Adipose tissue (tissue), 3 donors: ENCODE results near the gene RPEL1. TPM values are rescaled to one million over a fixed set of nuclear protein-coding genes. Genes with fewer than 3 reads are reported as not detected.

Experiments
- H3K27ac ChIP-seq: one replicate; pipeline ENCODE4 v1.5.1; 2013; ENCODE audit warnings: low read depth, low read length
- WGBS, 3 donors: extraction: QIAGEN DNeasy Blood & Tissue Kit; methylation state at CpG; one replicate each; pipeline ENCODE4 v1.1.7; 2013; 5-methylcytosine and 5-hydroxymethylcytosine counted together
- polyA plus RNA-seq, 3 donors: library from polyadenylated mRNA; stranded (reverse); fragments of 200-250 nt; gene quantifications; one replicate each; pipeline ENCODE4 v1.2.3, GENCODE V29; 2013
- donor health status: healthy with polysubstance abuse.
- donor health status: Bipolar disorder and iron deficiency.
- donor health status: healthy.

The RPEL1 gene
- polyA plus RNA-seq, 3 donors, result not detected

DNA sequence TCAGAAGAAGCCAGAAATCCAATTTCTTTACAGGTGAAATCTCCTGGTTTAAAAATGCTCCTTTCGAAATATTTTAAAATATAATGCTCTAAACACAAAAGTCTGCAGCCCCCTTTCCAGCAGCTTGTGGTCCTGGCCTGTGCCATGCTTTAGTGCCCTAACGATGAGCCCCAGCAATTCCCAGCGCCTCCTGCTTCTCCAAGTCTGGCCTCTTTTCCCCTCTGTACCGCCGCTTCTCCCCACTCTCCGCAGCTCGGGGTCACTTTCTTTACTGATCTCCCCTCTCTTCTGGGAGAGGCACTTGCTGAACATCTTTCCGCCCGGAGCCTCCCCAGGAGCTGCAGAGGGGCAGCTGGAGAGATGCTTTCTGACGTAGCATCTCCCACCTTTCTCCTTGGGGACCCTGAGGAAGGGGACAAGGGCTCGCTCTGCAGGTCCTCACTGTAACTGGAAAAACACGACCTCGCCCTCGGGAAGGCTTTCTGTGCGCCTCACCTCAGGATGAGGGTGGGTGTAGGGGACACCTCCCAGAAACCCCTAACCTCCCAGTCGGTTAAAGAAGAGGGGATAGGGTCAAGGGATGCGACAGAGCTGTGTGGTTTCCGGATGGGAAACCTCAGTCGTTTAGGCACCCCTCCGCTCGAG is 30.7 kb downstream of the RPEL1 start:
- WGBS, 3 donors, result 12 to 16% (median 13%) methylated on average over 21 of the region's 21 CpGs
- no peak overlapping the region for H3K27ac ChIP-seq

- H3K27ac ChIP-seq, result no peak within 1 kb of the TSS
- WGBS, 3 donors, result 1 to 2% (median 1%) methylated on average over 85 to 104 of the region's 105 CpGs
Measured at GRCh38 chr10:103276896-103277712, 31.4 kb downstream of the RPEL1 start, which contains the start of gene INA. Gene INA, plus strand, starts transcription at chr10:103277138. Its CDS starts 74 bp downstream, at chr10:103277212.

DNA sequence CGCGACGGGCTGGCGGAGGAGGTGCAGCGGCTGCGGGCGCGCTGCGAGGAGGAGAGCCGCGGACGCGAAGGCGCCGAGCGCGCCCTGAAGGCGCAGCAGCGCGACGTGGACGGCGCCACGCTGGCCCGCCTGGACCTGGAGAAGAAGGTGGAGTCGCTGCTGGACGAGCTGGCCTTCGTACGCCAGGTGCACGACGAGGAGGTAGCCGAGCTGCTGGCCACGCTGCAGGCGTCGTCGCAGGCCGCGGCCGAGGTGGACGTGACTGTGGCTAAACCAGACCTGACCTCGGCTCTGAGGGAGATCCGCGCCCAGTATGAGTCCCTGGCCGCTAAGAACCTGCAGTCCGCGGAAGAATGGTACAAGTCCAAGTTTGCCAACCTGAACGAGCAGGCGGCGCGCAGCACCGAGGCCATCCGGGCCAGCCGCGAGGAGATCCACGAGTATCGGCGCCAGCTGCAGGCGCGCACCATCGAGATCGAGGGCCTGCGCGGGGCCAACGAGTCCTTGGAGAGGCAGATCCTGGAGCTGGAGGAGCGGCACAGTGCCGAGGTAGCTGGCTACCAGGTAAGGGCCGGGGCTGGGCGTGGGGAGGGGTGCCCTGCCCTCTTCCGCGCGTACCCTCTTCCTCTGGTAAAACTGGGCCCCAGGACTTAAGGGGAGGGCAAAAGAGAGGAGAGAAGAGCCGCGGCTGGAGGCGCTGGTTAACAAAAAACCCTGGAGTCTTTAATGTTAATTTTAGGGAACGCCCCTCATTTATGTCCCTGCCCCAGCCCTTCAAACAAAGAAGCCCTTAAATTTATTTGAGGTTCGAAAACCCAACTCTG is 32.2 kb downstream of the RPEL1 start:
- 7 to 8% (median 8%) methylated on average over 66 to 76 of the region's 76 CpGs for WGBS, 3 donors
- no peak overlapping the region for H3K27ac ChIP-seq

DNA sequence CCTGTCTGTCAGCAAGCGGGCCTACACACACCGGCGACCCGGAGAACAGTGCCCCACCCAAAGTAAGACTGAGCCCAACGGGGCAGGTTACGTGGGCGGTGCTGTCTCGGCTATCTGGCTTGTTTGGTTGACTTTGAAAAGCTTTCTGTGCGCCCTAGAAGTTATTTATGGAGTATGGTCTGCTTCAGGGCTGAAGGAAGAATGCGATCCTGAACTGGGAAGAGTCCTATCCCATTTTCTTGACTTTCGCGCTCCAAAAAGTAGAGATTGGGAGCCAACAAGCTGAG is 32.8 kb downstream of the RPEL1 start:
- WGBS, 3 donors, result 23 to 32% (median 27%) methylated on average over 12 of the region's 12 CpGs
- no peak overlapping the region for H3K27ac ChIP-seq

DNA sequence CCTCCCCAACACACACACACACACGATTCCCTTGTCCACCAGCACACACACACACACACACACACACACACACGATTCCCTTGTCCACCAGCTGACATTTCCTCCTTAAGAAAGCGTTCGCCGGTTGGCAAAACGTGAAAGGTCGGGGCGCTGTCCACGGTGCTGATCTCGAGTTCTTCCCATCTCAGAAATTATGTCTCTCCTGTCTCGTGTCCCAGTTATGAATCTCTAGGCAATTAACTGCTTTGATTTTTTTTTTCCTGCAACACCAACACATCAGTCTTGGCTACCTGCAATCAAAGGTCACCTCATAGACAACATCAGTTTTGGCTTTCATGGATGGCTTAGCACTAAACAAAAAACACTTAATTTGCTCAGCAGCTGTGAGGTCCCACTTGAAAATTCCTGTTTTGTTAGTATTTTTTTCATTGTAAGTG is 33.2 kb downstream of the RPEL1 start:
- 2 to 5% (median 4%) methylated on average over 11 of the region's 11 CpGs for WGBS, 3 donors

GRCh38 chr10:103280031-103280430 is 34.3 kb downstream of the RPEL1 start:
- 67 to 74% (median 68%) methylated on average over 3 of the region's 3 CpGs for WGBS, 3 donors
- no peak overlapping the region for H3K27ac ChIP-seq

More for the DNA sequence above, 33.2 kb downstream of the RPEL1 start:
- no peak overlapping the region for H3K27ac ChIP-seq

GRCh38 chr10:103280506-103280905 is 34.8 kb downstream of the RPEL1 start:
- H3K27ac ChIP-seq, result no peak overlapping the region
- WGBS, 3 donors, result 85 to 93% (median 93%) methylated on average over 2 of the region's 2 CpGs

DNA sequence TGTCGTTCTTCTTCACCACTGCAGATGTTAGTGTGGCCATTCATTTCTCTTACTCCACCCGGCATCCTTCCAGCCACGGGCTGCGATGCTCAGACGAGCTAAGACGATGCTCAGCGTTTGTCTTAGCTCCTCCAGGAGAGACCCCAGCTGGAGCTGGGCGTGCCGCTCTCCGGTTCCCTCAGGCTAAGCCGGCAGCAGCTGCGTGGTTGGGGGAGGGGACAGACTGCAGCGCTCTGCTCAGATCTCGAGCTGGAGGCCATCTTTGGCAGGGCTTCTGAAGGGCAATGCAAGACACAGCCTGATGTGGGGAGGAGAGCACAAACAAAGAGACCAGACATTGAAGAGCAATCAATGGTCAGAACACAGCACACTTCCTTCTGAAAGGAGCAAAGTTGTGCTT is 36.1 kb downstream of the RPEL1 start:
- WGBS, 3 donors, result 2 to 3% (median 3%) methylated on average over 14 of the region's 14 CpGs
- no peak overlapping the region for H3K27ac ChIP-seq

DNA sequence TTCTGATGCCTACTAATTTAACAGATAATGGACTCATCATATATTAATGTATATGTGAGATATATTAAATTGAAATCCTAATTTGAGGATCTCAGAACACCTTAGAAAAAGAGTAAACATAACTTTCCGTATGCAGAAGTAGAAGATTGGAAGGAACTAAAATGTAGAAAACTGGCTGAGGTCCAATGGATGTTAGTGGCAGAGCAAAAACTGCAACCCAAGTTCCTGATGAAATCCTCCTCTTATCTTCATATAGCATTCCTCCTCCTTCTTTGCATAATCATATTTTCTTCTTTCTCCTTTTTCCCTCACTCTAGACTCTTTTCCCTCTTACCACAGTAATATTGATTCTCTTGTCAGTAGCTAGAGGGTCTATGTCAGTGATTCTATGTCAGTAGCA is 37.3 kb downstream of the RPEL1 start:
- 26 to 40% (median 31%) methylated on average over 1 of the region's 1 CpG for WGBS, 3 donors
- no peak overlapping the region for H3K27ac ChIP-seq

- WGBS, 3 donors, result 46 to 81% (median 50%) methylated on average over 11 of the region's 11 CpGs
- no peak overlapping the region for H3K27ac ChIP-seq
Measured at GRCh38 chr10:103284170-103284569, 38.5 kb downstream of the RPEL1 start.

DNA sequence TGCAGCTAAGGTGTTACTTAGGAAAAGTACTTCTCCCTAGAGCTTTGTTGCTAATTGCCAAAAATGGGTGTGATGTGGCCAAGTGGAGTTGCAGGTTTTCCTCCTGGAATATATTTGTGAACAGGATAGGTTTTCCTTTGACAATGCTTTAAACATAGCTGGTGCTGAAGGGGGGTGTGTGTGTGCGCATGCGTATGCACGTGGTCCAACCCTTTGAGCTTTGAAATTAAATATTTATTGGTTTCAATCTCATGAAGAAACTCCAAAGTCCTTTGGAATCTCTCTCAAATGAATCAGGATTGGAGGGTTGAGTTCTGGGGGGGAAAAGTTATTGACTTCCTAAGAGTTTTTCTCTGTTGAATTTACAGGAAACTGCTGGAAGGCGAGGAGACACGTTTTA is 42.3 kb downstream of the RPEL1 start:
- H3K27ac ChIP-seq, result no peak overlapping the region
- 73 to 84% (median 80%) methylated on average over 5 of the region's 5 CpGs for WGBS, 3 donors

- 72 to 83% (median 81%) methylated on average over 4 of the region's 4 CpGs for WGBS, 3 donors
- H3K27ac ChIP-seq, result no peak overlapping the region
Measured at GRCh38 chr10:103291588-103291987, 45.9 kb downstream of the RPEL1 start.

GRCh38 chr10:103295374-103296015 is 49.8 kb downstream of the RPEL1 start:
- no peak overlapping the region for H3K27ac ChIP-seq
- WGBS, 3 donors, result 68 to 78% (median 69%) methylated on average over 2 of the region's 2 CpGs

Other genes starting within 250 kb of the RPEL1 start
- 10 to 100 TPM; 16.5 to 60.6 (median 36.3) TPM for gene NT5C2, start 52.6 kb upstream of the RPEL1 start, polyA plus RNA-seq
- 1 to 10 TPM in 1 of 3 donors, under 1 TPM in 1, not detected in 1; 0.03 to 1.1 TPM for gene INA, start 31.3 kb downstream of the RPEL1 start, polyA plus RNA-seq
- 10 to 100 TPM in 1 of 3 donors, 1 to 10 TPM in 2; 4.5 to 10.2 (median 7.6) TPM for gene PCGF6, start 105.3 kb downstream of the RPEL1 start, polyA plus RNA-seq
- 1 to 10 TPM; 1.3 to 2.4 (median 1.7) TPM for gene TAF5, start 122.1 kb downstream of the RPEL1 start, polyA plus RNA-seq
- 1,000 to 10,000 TPM in 1 of 3 donors, 100 to 1,000 TPM in 2; 371 to 1,038 (median 801) TPM for gene ATP5MK, start 150.6 kb downstream of the RPEL1 start, polyA plus RNA-seq
- 10 to 100 TPM in 2 of 3 donors, 1 to 10 TPM in 1; 8.6 to 15.6 (median 14.8) TPM for gene PDCD11, start 150.7 kb downstream of the RPEL1 start, polyA plus RNA-seq
- gene CALHM2, start 206.5 kb downstream of the RPEL1 start, polyA plus RNA-seq, result 10 to 100 TPM in 2 of 3 donors, 1 to 10 TPM in 1; 6.6 to 95.5 (median 38.1) TPM
- not detected for gene CALHM1, start 213.0 kb downstream of the RPEL1 start, polyA plus RNA-seq
- gene CALHM3, start 233.4 kb downstream of the RPEL1 start, polyA plus RNA-seq, result under 1 TPM in 1 of 3 donors, not detected in 2; 0.37 TPM
- 1 to 10 TPM in 1 of 3 donors, under 1 TPM in 1, not detected in 1; 0.51 to 9.8 TPM for gene NEURL1, start 247.8 kb downstream of the RPEL1 start, polyA plus RNA-seq